ENCODE data around the gene XKR7.

DNA sequence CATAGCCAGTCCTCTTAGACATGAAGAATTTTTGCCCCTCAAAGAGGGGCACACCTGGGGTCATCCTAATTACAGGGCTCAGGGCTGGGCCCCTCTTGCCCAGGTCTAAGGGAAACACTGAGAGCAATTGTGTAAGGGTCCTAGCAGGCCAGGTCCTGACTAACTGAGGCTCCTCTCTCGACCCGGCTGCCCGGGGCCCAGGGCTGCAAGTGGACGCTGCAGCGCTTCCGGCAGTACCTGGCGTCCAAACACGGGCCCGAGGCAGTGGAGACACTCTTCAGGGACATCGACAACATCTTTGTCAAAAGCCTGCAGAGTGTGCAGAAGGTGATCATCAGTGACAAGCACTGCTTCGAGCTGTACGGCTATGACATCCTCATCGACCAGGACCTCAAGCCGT lies 33.5 kb upstream of the XKR7 start:
- TF ChIP-seq, protein P1, sequence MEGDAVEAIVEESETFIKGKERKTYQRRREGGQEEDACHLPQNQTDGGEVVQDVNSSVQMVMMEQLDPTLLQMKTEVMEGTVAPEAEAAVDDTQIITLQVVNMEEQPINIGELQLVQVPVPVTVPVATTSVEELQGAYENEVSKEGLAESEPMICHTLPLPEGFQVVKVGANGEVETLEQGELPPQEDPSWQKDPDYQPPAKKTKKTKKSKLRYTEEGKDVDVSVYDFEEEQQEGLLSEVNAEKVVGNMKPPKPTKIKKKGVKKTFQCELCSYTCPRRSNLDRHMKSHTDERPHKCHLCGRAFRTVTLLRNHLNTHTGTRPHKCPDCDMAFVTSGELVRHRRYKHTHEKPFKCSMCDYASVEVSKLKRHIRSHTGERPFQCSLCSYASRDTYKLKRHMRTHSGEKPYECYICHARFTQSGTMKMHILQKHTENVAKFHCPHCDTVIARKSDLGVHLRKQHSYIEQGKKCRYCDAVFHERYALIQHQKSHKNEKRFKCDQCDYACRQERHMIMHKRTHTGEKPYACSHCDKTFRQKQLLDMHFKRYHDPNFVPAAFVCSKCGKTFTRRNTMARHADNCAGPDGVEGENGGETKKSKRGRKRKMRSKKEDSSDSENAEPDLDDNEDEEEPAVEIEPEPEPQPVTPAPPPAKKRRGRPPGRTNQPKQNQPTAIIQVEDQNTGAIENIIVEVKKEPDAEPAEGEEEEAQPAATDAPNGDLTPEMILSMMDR (IDR thresholded peaks at IDR 0.05), result no peak
- TF ChIP-seq EZH2 (IDR thresholded peaks at IDR 0.05; ENCODE audit: borderline replicate concordance, insufficient read depth, low read depth, low read length, poor library complexity, severe bottlenecking), result no peak

Data from B cell (primary cell).